NCI-H82 treated with DMSO at 0.1 percent for 48 hours (cell line): ENCODE measurements around the gene GOLGA2.

Experiments used
- DNase-seq: peaks from one replicate; lab custom pipeline; 2025; ENCODE audit not compliant: unreplicated experiment; lab: John Stamatoyannopoulos, UW

The GOLGA2 gene, protein sequence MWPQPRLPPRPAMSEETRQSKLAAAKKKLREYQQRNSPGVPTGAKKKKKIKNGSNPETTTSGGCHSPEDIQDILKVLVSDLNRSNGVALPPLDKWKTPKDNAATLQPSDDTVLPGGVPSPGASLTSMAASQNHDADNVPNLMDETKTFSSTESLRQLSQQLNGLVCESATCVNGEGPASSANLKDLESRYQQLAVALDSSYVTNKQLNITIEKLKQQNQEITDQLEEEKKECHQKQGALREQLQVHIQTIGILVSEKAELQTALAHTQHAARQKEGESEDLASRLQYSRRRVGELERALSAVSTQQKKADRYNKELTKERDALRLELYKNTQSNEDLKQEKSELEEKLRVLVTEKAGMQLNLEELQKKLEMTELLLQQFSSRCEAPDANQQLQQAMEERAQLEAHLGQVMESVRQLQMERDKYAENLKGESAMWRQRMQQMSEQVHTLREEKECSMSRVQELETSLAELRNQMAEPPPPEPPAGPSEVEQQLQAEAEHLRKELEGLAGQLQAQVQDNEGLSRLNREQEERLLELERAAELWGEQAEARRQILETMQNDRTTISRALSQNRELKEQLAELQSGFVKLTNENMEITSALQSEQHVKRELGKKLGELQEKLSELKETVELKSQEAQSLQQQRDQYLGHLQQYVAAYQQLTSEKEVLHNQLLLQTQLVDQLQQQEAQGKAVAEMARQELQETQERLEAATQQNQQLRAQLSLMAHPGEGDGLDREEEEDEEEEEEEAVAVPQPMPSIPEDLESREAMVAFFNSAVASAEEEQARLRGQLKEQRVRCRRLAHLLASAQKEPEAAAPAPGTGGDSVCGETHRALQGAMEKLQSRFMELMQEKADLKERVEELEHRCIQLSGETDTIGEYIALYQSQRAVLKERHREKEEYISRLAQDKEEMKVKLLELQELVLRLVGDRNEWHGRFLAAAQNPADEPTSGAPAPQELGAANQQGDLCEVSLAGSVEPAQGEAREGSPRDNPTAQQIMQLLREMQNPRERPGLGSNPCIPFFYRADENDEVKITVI

GRCh38 chr9:128275198-128276007, at the start of gene GOLGA2:
GOLGA2 (minus strand) TSS chr9:128276007; CDS start chr9:128275976, 31 bp downstream.
- no peak for DNase-seq

DNA sequence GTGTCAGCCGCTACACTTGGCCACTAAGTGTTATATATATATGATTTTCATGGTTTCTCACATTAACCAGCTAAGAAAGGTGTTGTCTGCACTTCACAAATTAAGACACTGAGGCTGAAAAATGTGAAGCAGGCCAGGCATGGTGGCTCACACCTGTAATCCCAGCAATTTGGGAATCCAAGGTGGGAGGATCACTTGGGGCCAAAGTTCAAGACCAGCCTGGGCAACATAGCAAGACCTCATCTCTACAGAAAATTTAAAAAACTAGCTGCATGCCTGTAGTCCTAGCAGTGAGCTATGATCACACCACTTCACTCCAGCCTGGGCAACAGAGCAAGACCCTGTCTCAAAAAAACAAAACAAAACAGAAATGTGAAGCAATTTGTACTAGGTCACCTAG, 48.6 kb upstream of the GOLGA2 start:
- DNase-seq = no peak

- no peak for DNase-seq
Measured at GRCh38 chr9:128323791-128324190, 48.0 kb upstream of the GOLGA2 start.

DNA sequence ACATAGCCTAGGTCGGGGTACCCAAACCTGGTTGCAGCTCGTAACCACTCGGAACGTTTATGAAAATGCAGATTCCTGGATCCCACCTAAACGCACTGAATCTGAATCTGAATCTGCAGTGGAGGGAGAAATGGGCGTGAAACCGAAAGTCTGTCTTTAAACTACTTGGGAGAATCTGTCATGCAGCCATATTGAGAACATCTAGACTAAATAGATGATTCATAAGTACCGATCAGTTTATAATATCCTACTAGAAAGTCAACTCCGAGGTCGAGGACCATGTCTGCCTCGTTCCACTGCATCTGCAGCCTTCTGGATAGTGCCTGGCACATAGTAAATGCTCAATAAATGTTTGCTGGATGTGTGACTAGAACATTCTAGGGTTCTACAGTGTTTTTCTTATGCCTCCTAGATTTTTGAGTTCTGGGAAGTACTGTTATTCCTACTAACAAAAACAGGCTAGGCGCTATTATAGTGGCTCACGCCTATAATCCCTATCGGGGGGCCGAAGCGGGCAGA, 47.5 kb upstream of the GOLGA2 start:
- no peak for DNase-seq

DNA sequence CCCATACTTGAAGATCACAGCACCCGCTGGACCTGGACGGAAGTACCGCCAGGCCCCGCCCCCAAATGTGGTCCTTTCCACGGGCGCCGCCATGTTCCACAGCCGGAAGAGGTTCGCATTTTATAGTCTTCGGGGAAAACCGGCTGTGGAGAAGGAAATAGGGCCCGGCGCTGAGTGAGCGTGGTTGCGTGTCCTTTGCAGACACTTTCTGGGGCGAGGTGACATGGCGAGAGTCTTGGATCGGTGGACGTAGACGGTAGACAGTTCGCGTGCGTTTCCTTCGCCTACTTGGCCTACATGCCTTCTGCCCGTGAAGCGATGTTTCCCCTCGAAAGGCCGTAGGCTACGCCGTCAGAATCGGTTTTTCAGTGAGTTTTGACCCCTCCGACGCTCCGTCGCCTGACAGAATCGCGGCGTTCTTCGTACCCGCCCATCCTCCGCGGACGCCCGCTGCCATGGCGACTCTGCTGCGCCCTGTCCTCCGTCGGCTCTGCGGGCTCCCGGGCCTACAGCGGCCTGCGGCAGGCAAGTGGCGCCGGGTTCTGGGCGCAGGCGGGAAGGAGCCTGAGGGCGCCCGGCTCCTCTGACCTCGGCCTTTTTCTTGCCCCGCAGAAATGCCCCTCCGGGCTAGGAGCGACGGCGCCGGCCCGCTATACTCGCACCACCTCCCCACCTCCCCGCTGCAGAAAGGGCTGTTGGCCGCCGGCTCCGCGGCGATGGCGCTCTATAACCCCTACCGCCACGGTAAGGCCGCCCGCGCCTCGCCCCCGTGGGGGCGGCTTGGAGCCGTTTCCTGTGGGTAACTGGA, 46.8 kb upstream of the GOLGA2 start, which contains the start of the genes COQ4 and TRUB2:
TSS of gene COQ4 (plus strand) at position 436 of the 808 bp plus-strand sequence. CDS start at position 456, 20 bp downstream.
TSS of gene TRUB2 (minus strand) at position 44 of the 808 bp plus-strand sequence. CDS start at position 5, 39 bp downstream.
- peak; percentile 92 for DNase-seq

- peak; percentile 70 for DNase-seq
Measured at GRCh38 chr9:128321879-128322403, 46.1 kb upstream of the GOLGA2 start.

- no peak for DNase-seq
Measured at GRCh38 chr9:128321343-128321742, 45.5 kb upstream of the GOLGA2 start.

- DNase-seq = no peak
Measured at GRCh38 chr9:128317629-128318028, 41.8 kb upstream of the GOLGA2 start.

GRCh38 chr9:128316421-128316820, 40.6 kb upstream of the GOLGA2 start:
- no peak for DNase-seq

- DNase-seq = no peak
Measured at GRCh38 chr9:128314697-128315096, 38.9 kb upstream of the GOLGA2 start.

DNA sequence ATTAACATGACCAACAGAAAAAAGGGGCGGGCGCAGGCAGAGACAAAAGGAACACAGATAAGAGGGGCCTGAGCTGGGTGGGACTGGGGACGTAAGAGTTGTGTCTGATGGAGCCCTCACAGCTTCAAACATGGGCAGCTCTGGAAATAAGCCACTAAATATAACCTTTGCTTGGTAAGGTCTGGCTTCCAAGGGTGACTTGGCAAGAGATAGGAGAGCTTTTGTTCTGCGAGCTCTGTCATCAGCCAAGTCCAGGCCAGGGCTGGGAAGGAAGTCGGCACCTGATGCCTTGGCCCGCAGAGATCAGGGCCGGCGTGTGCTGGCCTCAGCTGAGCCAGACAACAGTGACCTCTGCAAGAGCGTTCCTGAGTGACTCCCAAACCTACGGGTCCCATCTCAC, 34.7 kb upstream of the GOLGA2 start:
- no peak for DNase-seq

GRCh38 chr9:128309551-128309950, 33.7 kb upstream of the GOLGA2 start:
- DNase-seq = no peak

DNA sequence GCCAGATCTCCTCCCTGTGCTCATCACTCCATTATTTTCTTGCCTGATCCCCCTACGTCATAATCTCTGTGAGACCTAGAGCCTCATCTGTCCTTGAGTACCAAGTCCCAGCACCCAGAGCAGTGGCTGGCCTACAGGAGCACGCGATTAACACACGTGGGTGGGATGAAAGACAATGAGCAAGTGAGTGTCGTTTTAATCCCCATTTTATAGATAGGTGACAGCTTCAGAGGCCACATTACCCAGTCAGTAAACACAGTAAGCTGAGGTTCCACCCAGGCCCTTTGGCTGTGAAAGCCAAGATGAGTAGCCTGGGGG, 29.1 kb upstream of the GOLGA2 start:
- peak; percentile 95 for DNase-seq

- no peak for DNase-seq
Measured at GRCh38 chr9:128304136-128304970, 28.5 kb upstream of the GOLGA2 start.

DNA sequence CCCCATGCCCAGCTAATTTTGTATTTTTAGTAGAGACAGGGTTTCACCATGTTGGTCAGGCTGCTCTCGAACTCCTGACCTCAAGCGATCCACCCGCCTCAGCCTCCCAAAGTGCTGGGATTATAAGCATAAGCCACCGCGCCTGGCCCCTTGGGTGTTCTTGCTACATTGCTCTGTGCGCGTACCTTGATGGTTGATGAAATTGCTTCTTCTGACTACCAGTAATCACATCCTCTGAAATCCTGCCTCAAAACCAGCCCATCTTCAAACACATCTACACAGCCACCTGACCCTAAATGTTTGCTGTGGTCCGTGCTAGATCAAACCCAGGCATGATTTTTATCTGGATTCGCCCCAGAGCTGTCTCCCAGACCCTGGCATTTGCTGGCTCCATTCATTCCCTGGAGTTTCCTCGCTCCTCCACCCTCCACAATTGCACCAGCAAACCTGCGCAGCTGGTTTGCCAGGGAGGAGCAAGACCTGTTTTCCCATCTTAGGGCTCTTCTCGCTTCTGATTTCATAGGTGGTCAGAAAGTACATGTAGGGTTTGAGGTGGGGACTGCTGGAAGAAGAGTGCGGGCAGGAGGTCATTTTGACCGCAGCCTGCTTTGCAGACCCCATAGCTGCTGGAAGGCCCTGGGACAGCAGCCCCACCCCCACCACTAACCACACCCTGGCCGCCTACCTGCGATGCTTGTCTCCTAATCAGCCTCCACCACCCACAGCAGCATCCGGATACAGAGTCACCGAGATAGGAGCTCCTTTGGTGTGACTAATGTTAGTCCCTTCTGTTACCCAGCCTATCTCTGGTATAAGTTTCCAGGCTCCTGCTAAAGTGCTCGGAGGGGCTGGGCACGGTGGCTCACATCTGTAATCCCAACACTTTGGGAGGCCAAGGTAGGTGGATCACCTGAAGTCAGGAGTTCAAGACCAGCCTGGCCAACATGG, 23.0 kb upstream of the GOLGA2 start:
- no peak for DNase-seq

GRCh38 chr9:128297221-128297773, 21.5 kb upstream of the GOLGA2 start:
- no peak for DNase-seq
